PC-3 (cell line): ENCODE results near the gene SLC25A4.

Source experiments
- CTCF ChIP-seq: fragments of 300-600 bp; sonication (generic); conservative IDR thresholded peaks from 2 replicates; pipeline ENCODE4 v1.5.1; 2017; ENCODE audit warnings: antibody characterized with exemption, low read depth, mild to moderate bottlenecking, low read length
- EZH2 ChIP-seq: fragments of 300-600 bp; sonication (generic); IDR thresholded peaks from one replicate; pipeline ENCODE4 v1.6.1; 2017; ENCODE audit warnings: antibody characterized with exemption, mild to moderate bottlenecking, low read length; ENCODE audit not compliant: unreplicated experiment
- EZH2phosphoT487 ChIP-seq: fragments of 300-600 bp; sonication (generic); IDR thresholded peaks from 2 replicates; pipeline ENCODE4 v1.6.1; 2018; ENCODE audit warnings: mild to moderate bottlenecking, antibody characterized with exemption, low read length, borderline replicate concordance

GRCh38 chr4:185142912-185143600, at the start of gene SLC25A4:
- no peak for TF ChIP-seq EZH2
- TF ChIP-seq CTCF, result 0 out of 2 replicates have a peak, but pooled peaks have one; percentile 30
- no peak for TF ChIP-seq EZH2phosphoT487
